GM12873 (cell line): ENCODE measurements around the gene SAP30L.

ENCODE experiments used
- CTCF ChIP-seq: IDR thresholded peaks from 2 replicates; pipeline ENCODE4 v1.5.1; 2012; ENCODE audit warnings: low read depth, mild to moderate bottlenecking, moderate library complexity, low read length, control low read depth; ENCODE audit not compliant: insufficient read depth; ENCODE audit errors: missing control alignments

Gene SAP30L

GRCh38 chr5:154464438-154464837 is 18.6 kb downstream of the SAP30L start:
- TF ChIP-seq CTCF: no peak

GRCh38 chr5:154465169-154465568 is 19.4 kb downstream of the SAP30L start:
- no peak for TF ChIP-seq CTCF

GRCh38 chr5:154466147-154466546 is 20.4 kb downstream of the SAP30L start:
- TF ChIP-seq CTCF: no peak

- TF ChIP-seq CTCF: no peak
Observed at GRCh38 chr5:154466671-154467070, 20.9 kb downstream of the SAP30L start.

- peak; percentile 91 for TF ChIP-seq CTCF
Observed at GRCh38 chr5:154467655-154468354, 22.0 kb downstream of the SAP30L start.

- TF ChIP-seq CTCF: no peak
Observed at GRCh38 chr5:154470137-154470536, 24.3 kb downstream of the SAP30L start.

GRCh38 chr5:154470947-154471870 is 25.4 kb downstream of the SAP30L start:
- TF ChIP-seq CTCF: no peak
